Ascending aorta (tissue), 2 donors: ENCODE results near the gene EIF1AX. TPM values are rescaled to one million over a fixed set of nuclear protein-coding genes. Genes with fewer than 3 reads are reported as not detected.

Experiments
- DNase-seq, 2 donors: peaks; one replicate each; pipeline ENCODE4 v3.0.0-alpha.2; 2019; ENCODE audit warnings: low spot score in 2 of 2
- H3K27ac ChIP-seq, 2 donors: fragments of 200-600 bp; sonication (generic); one replicate each; pipeline ENCODE4 v1.5.1; 2016 to 2017; ENCODE audit warnings: mild to moderate bottlenecking in 1 of 2
- H3K27me3 ChIP-seq: fragments of 200-600 bp; sonication (generic); one replicate; pipeline ENCODE4 v1.5.1; 2017
- H3K36me3 ChIP-seq, 2 donors: fragments of 200-600 bp; sonication (generic); one replicate each; pipeline ENCODE4 v1.5.1; 2016
- H3K4me1 ChIP-seq, 2 donors: fragments of 200-600 bp; sonication (generic); one replicate each; pipeline ENCODE4 v1.5.1; 2016 to 2017; ENCODE audit warnings: mild to moderate bottlenecking in 1 of 2
- H3K4me3 ChIP-seq, 2 donors: fragments of 200-600 bp; sonication (generic); one replicate each; pipeline ENCODE4 v1.5.1; 2016 to 2017; ENCODE audit warnings: mild to moderate bottlenecking in 1 of 2
- H3K9me3 ChIP-seq, 2 donors: fragments of 200-600 bp; sonication (generic); one replicate each; pipeline ENCODE4 v1.5.1; 2016
- intact Hi-C: fragments of 100-400 bp; cut with DNase I; formaldehyde crosslinking; loops from one replicate; pipeline ENCODE4 v1.15.1; 2023
- total RNA-seq: library from RNA; depleted of rRNA; stranded (reverse); fragments of >200 nt; gene quantifications from one replicate; pipeline ENCODE4 v1.1.0, GENCODE V29; 2016
- TF ChIP-seq, protein P1 (sequence below), 3 experiments: fragments of 200-600 bp in 2 of 3; fragments of 450-650 bp in 1 of 3; sonication (generic) in 2 of 3; IDR thresholded peaks; one replicate each; pipeline ENCODE4 v1.5.1; 2016 to 2019; ENCODE audit warnings: antibody characterized with exemption in 3 of 3, mild to moderate bottlenecking in 1 of 3, moderate library complexity in 1 of 3

Gene EIF1AX
- total RNA-seq, 1 donor from 2014 or later: 29.3 TPM

- no peaks in the 10 kb centered on the region for H3K9me3 ChIP-seq
- no peaks in the 10 kb centered on the region for H3K4me1 ChIP-seq
- H3K4me3 ChIP-seq: no peak overlapping the region
- intact Hi-C loops: no loop called here
- no peak overlapping the region for H3K27ac ChIP-seq
- H3K27me3 ChIP-seq: no peaks in the 10 kb centered on the region
- TF ChIP-seq, protein P1, sequence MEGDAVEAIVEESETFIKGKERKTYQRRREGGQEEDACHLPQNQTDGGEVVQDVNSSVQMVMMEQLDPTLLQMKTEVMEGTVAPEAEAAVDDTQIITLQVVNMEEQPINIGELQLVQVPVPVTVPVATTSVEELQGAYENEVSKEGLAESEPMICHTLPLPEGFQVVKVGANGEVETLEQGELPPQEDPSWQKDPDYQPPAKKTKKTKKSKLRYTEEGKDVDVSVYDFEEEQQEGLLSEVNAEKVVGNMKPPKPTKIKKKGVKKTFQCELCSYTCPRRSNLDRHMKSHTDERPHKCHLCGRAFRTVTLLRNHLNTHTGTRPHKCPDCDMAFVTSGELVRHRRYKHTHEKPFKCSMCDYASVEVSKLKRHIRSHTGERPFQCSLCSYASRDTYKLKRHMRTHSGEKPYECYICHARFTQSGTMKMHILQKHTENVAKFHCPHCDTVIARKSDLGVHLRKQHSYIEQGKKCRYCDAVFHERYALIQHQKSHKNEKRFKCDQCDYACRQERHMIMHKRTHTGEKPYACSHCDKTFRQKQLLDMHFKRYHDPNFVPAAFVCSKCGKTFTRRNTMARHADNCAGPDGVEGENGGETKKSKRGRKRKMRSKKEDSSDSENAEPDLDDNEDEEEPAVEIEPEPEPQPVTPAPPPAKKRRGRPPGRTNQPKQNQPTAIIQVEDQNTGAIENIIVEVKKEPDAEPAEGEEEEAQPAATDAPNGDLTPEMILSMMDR (IDR thresholded peaks at IDR 0.05): no peak
- H3K36me3 ChIP-seq: no peaks in the 10 kb centered on the region
- DNase-seq: no peak
Observed at GRCh38 chrX:20080277-20080676, 61.4 kb downstream of the EIF1AX start.

Other genes starting within 250 kb of the EIF1AX start
- 5.0 TPM for gene BCLAF3, start 150.8 kb downstream of the EIF1AX start, total RNA-seq
- gene MAP7D2, start 24.9 kb downstream of the EIF1AX start, total RNA-seq: not detected
- gene RPS6KA3, start 125.1 kb upstream of the EIF1AX start, total RNA-seq: 43.0 TPM